Tibial nerve (tissue), 4 donors: ENCODE measurements around the gene IL3.

Experiments used
- CTCF ChIP-seq, 5 experiments: fragments of 200-600 bp in 3 of 5; fragments of 450-650 bp in 2 of 5; sonication (generic) in 3 of 5; IDR thresholded peaks; one replicate each; pipeline ENCODE4 v1.5.1; 2016 to 2019; ENCODE audit warnings: antibody characterized with exemption in 5 of 5, mild to moderate bottlenecking in 3 of 5, moderate library complexity in 2 of 5
- EP300 ChIP-seq, 2 donors: sonication (generic); formaldehyde crosslinking; IDR thresholded peaks; one replicate each; pipeline ENCODE4 v1.6.1; 2017; ENCODE audit warnings: antibody characterized with exemption in 2 of 2, mild to moderate bottlenecking in 1 of 2
- POLR2A ChIP-seq, 2 donors: fragments of 450-650 bp; IDR thresholded peaks; one replicate each; pipeline ENCODE4 v1.6.1; 2017; ENCODE audit warnings: antibody characterized with exemption in 2 of 2, mild to moderate bottlenecking in 2 of 2, moderate library complexity in 2 of 2

- TF ChIP-seq CTCF (IDR thresholded peaks at IDR 0.05) (no peak), EP300 (IDR thresholded peaks at IDR 0.05) (no peak), POLR2A (IDR thresholded peaks at IDR 0.05) (no peak)
These were observed 3.6 kb upstream of the IL3 start for GRCh38 chr5:132056610-132057497.
